Neutrophil (primary cell): ENCODE data around the gene RNF13.

Experiments used
- H3K27ac ChIP-seq: fragments of 200-600 bp; sonication (generic); 2 replicates; pipeline ENCODE4 v1.5.1; 2016; ENCODE audit warnings: mild to moderate bottlenecking, moderate library complexity
- H3K27me3 ChIP-seq: fragments of 200-600 bp; sonication (generic); 2 replicates; pipeline ENCODE4 v1.6.0; 2016; ENCODE audit warnings: mild to moderate bottlenecking
- H3K36me3 ChIP-seq: fragments of 200-600 bp; sonication (generic); 2 replicates; pipeline ENCODE4 v1.5.1; 2017
- H3K4me1 ChIP-seq, 2 experiments: fragments of 200-600 bp in 1 of 2; sonication (generic) in 1 of 2; 1 replicate in 1 of 2; 2 replicates in 1 of 2; pipeline versions ENCODE4 v1.5.1 to v1.6.1; 2013 to 2016; ENCODE audit warnings: low read depth in 1 of 2, low read length in 1 of 2, mild to moderate bottlenecking in 1 of 2, moderate library complexity in 1 of 2; ENCODE audit not compliant: control insufficient read depth in 1 of 2, insufficient read depth in 1 of 2
- H3K4me3 ChIP-seq, 2 experiments: fragments of 200-600 bp in 1 of 2; sonication (generic) in 1 of 2; 1 replicate in 1 of 2; 2 replicates in 1 of 2; pipeline ENCODE4 v1.5.1; 2013 to 2016; ENCODE audit warnings: low read depth in 1 of 2, low read length in 1 of 2, mild to moderate bottlenecking in 1 of 2, moderate library complexity in 1 of 2
- H3K9me3 ChIP-seq: fragments of 200-600 bp; sonication (generic); 2 replicates; pipeline ENCODE4 v1.5.1; 2016
- TF ChIP-seq, protein P1 (sequence below): fragments of 200-600 bp; sonication (generic); IDR thresholded peaks from 2 replicates; pipeline ENCODE4 v1.5.1; 2016; ENCODE audit warnings: antibody characterized with exemption

Gene RNF13

DNA sequence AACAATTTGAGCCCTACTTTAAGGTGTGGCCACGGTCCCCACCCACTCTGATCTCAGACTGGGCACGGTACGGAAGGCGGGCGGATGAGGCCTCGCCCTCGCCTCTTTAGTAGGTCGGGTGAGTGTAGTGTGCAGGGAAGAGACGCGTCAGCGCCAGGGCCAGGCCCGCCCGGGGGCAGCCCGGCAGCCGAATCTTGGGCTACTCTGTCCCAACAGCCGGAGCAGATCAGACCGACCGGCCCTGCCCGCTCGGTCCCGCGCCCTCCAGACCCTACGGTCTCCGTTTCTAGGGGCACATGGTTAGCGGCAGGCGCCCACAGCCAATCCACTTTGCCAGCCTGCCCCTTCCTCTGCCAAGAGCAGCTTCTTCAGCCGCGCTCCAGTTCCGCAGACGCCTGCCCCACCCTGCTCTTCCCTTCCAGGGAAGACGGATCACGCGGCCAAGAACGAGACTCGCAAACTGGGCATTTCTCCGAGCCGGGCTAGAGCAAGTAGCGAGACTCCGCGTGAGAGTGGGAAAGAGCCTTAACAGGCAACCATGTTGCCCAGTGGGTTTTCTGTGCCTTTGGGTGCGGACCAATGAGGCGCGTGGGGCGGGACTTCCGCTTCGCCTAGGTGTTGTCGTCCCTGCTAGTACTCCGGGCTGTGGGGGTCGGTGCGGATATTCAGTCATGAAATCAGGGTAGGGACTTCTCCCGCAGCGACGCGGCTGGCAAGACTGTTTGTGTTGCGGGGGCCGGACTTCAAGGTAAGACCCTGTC, at the start of gene RNF13:
Gene RNF13 (plus strand): TSS at position 610 of the 761 bp plus-strand sequence. CDS start 32,812 bp downstream, outside the sequence.
- Histone ChIP-seq H3K9me3 (no peaks in the 10 kb centered on the region), H3K36me3 (no peaks in the 10 kb centered on the region), H3K27ac (peak within 1 kb of the TSS; percentile 99), H3K4me3 (peak within 1 kb of the TSS; percentile 89 to 94), H3K4me1 (peaks cover 45 to 50% of the 10 kb centered on the region in 2 experiments), H3K27me3 (no peaks in the 10 kb centered on the region)
- TF ChIP-seq, protein P1, sequence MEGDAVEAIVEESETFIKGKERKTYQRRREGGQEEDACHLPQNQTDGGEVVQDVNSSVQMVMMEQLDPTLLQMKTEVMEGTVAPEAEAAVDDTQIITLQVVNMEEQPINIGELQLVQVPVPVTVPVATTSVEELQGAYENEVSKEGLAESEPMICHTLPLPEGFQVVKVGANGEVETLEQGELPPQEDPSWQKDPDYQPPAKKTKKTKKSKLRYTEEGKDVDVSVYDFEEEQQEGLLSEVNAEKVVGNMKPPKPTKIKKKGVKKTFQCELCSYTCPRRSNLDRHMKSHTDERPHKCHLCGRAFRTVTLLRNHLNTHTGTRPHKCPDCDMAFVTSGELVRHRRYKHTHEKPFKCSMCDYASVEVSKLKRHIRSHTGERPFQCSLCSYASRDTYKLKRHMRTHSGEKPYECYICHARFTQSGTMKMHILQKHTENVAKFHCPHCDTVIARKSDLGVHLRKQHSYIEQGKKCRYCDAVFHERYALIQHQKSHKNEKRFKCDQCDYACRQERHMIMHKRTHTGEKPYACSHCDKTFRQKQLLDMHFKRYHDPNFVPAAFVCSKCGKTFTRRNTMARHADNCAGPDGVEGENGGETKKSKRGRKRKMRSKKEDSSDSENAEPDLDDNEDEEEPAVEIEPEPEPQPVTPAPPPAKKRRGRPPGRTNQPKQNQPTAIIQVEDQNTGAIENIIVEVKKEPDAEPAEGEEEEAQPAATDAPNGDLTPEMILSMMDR, result peak; percentile 9

DNA sequence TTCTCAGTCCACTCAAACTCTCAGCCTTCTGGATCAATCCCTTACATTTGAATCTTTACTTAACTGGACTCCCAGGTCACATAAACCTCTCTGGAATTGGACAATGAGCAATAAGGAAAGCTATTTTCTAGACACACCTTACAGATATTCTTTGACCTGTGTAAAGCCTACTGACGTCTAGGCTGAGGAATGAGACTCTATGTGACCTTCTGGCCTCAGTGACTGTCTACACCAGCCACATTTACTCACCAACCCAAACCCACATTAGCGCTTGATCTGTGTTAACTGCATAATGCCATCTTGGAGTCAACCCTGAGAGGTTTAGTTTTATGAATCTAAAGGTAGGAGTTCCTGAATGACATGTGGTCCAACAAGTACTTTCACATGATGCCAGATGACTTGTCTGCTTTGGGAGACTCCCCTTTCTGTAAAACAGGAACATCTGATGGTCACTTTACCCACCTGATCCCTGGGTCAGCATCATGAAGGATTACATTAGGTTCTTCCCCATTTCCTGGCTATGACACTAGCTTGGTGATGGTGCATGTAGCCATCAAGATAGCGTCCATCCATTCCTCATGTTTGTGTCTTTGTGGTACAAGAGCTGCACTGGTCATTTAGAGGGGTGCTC, 49.3 kb upstream of the RNF13 start:
- TF ChIP-seq, protein P1, result no peak
- Histone ChIP-seq H3K27me3 (peaks cover 33% of the 10 kb centered on the region), H3K4me1 (no peaks in the 10 kb centered on the region), H3K27ac (no peak overlapping the region), H3K9me3 (no peaks in the 10 kb centered on the region), H3K4me3 (no peak overlapping the region), H3K36me3 (no peaks in the 10 kb centered on the region)

DNA sequence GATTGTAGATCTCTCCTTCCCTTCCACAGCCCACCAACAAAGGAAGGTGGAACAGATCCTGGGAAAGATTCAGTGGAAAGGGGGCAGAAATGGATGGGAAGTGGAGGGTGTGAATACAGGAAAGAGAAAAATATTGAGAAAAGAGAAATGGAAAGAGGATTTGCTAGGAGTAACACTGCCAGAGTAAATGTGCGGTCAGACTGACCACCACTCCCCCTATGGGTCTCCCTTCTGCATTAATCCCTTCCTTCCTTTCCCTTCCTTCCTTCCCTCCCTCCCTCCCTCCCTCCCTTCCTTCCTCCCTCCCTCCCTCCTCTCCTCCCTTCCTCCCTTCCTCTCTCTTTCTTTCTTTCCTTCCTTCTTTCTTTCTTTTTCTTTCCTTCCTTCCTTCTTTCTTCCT, 48.7 kb upstream of the RNF13 start:
- TF ChIP-seq, protein P1, result no peak
- Histone ChIP-seq H3K27me3 (peaks cover 33% of the 10 kb centered on the region), H3K36me3 (no peaks in the 10 kb centered on the region), H3K27ac (no peak overlapping the region), H3K4me1 (no peaks in the 10 kb centered on the region), H3K9me3 (no peaks in the 10 kb centered on the region), H3K4me3 (no peak overlapping the region)

DNA sequence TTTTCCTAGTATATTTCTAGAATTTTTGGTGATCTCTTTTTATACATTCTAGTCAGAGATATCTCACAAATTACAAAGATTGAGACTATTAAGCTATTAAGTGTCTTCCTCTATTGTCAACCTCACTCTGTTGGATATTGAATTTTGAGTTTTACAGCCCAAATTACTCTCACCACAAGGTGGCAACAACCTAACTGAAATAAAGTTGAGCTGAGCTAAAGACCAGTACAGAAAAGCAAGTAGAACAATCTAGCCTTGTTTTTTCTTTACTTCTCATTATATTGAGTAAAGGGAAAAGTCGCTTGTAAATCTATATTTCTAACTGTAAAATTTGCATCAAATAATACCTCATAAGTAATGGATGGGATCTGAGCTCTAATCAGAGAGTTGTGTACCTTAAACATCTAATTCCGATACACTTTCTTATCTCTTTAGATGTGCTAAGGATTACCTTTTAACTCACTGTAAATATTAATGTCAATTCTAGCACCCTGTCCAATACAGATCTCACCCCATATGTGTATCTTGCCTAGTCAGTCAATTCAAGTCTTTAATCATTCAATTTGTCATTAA, 47.2 kb upstream of the RNF13 start:
- Histone ChIP-seq H3K36me3 (no peaks in the 10 kb centered on the region), H3K9me3 (no peaks in the 10 kb centered on the region), H3K27ac (no peak overlapping the region), H3K4me1 (no peaks in the 10 kb centered on the region), H3K4me3 (no peak overlapping the region), H3K27me3 (peaks cover 33% of the 10 kb centered on the region)
- TF ChIP-seq, protein P1, result peak; percentile 44

DNA sequence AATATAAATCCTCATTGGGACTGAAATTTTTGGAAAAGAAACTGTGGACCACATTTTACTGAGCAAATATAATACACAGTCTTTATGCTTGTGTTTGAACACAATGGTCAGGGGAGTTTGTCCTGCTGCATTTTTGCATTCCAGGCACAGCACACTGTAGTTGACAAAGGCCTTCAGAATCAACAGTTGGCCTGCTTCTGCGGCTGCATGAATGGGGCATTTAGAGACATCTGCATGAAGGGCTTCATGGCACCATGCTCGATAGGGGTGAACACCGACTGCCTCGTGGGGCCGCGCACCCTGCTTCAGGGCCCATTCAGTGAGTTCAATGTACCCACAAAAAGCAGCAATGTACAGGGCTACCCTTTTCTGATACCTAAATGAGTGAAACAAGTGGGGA, 45.3 kb upstream of the RNF13 start:
- TF ChIP-seq, protein P1, result no peak
- H3K27me3 ChIP-seq, result peaks cover 16% of the 10 kb centered on the region

More for the DNA sequence above, 45.3 kb upstream of the RNF13 start:
- Histone ChIP-seq H3K9me3 (no peaks in the 10 kb centered on the region), H3K27ac (no peak overlapping the region), H3K36me3 (no peaks in the 10 kb centered on the region), H3K4me3 (no peak overlapping the region), H3K4me1 (no peaks in the 10 kb centered on the region)
